Type B pancreatic cell (in vitro differentiated cells): ENCODE data around the gene POMP. TPM values are rescaled to one million over a fixed set of nuclear protein-coding genes. Genes with fewer than 3 reads are reported as not detected.

Source experiments
- DNase-seq: peaks from one replicate; pipeline ENCODE4 v3.0.0; 2021; ENCODE audit warnings: mixed read lengths; ENCODE audit not compliant: unreplicated experiment; ENCODE audit errors: extremely low spot score
- H3K27ac Mint-ChIP-seq: 2 replicates; pipeline ENCODE4 v1.8.0; 2021; ENCODE audit warnings: mild to moderate bottlenecking, mixed read lengths
- H3K27me3 Mint-ChIP-seq: 2 replicates; pipeline ENCODE4 v1.8.0; 2021; ENCODE audit warnings: mixed read lengths
- H3K36me3 Mint-ChIP-seq: 2 replicates; pipeline ENCODE4 v1.8.0; 2021; ENCODE audit warnings: mixed read lengths
- H3K4me1 Mint-ChIP-seq: one replicate; pipeline ENCODE4 v1.8.0; 2021; ENCODE audit warnings: mixed read lengths; ENCODE audit not compliant: unreplicated experiment
- H3K4me3 Mint-ChIP-seq: 2 replicates; pipeline ENCODE4 v1.8.0; 2021; ENCODE audit warnings: mild to moderate bottlenecking, mixed read lengths
- H3K9me3 Mint-ChIP-seq: 2 replicates; pipeline ENCODE4 v1.8.0; 2021; ENCODE audit warnings: mixed read lengths
- total RNA-seq: library from RNA; stranded (reverse); gene quantifications from 2 replicates; pipeline ENCODE4 v1.2.1, GENCODE V29; 2021; ENCODE audit warnings: low replicate concordance
- TF ChIP-seq, protein P1 (sequence below): fragments of 200-600 bp; sonication (generic); conservative IDR thresholded peaks from 2 replicates; pipeline ENCODE4 v1.5.0; 2021; ENCODE audit warnings: antibody characterized with exemption, mild to moderate bottlenecking

POMP gene
- total RNA-seq, 1 donor from 2014 or later, result 59.4 TPM

DNA sequence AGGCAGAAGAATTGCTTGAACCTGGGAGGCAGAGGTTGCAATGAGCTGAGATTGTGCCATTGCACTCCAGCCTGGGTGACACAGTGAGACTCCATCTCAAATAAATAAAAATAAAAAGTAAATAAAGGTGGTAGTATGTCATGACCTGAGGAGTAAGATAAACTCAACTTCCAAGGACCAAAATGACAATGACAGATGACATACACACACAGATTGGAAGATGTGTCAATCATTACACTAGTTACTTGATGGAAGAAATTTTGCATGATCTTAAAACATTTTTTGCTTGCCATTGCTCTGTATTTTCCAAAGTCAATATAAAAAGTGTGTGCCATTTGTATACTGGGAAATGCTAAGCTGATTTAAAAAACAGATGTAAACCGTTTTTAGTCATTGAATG lies 55.7 kb downstream of the POMP start:
- Mint-ChIP-seq H3K36me3 (no peaks in the 10 kb centered on the region), H3K9me3 (no peaks in the 10 kb centered on the region), H3K27ac (no peak overlapping the region), H3K4me3 (no peak overlapping the region), H3K27me3 (peaks cover 41% of the 10 kb centered on the region), H3K4me1 (peaks cover 7% of the 10 kb centered on the region)
- TF ChIP-seq, protein P1, sequence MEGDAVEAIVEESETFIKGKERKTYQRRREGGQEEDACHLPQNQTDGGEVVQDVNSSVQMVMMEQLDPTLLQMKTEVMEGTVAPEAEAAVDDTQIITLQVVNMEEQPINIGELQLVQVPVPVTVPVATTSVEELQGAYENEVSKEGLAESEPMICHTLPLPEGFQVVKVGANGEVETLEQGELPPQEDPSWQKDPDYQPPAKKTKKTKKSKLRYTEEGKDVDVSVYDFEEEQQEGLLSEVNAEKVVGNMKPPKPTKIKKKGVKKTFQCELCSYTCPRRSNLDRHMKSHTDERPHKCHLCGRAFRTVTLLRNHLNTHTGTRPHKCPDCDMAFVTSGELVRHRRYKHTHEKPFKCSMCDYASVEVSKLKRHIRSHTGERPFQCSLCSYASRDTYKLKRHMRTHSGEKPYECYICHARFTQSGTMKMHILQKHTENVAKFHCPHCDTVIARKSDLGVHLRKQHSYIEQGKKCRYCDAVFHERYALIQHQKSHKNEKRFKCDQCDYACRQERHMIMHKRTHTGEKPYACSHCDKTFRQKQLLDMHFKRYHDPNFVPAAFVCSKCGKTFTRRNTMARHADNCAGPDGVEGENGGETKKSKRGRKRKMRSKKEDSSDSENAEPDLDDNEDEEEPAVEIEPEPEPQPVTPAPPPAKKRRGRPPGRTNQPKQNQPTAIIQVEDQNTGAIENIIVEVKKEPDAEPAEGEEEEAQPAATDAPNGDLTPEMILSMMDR, result no peak
- DNase-seq, result no peak

DNA sequence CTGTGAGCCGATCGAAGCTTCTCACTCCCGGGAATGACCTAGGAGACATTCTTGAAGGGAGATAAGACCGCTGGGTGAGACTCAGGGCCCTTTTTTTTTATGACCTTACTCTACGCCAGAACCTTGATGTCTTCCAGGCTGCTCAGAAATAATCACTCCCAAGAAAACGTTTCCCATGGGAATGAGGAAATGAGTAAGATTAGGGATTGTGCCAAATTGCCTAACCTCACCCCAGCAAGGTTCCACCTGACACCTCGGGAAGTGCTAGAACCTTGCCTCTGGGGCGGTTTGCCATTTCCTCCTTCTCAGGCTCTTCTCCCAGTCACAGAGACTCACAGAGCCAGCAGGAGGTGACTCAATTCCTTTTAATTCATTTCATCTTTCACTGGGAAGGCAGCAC lies 57.6 kb downstream of the POMP start:
- H3K27ac Mint-ChIP-seq, result no peak overlapping the region
- H3K9me3 Mint-ChIP-seq, result no peaks in the 10 kb centered on the region
- peak overlapping the region; percentile 36 for H3K4me3 Mint-ChIP-seq
- TF ChIP-seq, protein P1, result no peak
- no peaks in the 10 kb centered on the region for H3K36me3 Mint-ChIP-seq
- DNase-seq, result no peak
- peaks cover 7% of the 10 kb centered on the region for H3K4me1 Mint-ChIP-seq
- peaks cover 46% of the 10 kb centered on the region for H3K27me3 Mint-ChIP-seq

DNA sequence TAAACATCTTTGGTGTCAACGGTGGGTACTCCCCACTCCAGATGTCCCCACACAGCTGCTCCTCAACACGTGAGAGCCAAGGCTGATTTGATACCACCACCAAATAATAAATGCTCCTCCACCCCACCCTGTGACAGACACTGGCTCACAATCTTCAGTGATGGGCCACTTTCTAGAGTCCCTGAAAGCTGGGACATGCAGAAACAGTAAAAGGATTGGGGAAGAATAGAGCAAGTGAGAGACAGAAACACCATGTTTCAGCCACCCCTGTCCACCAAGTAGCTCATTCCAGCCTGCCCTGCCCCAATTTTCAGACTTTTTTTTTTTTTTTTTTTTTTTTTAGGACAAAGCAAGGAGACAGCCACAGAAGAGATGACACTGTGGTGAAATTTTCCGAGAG lies 58.2 kb downstream of the POMP start:
- no peaks in the 10 kb centered on the region for H3K9me3 Mint-ChIP-seq
- H3K27ac Mint-ChIP-seq, result no peak overlapping the region
- H3K27me3 Mint-ChIP-seq, result peaks cover 52% of the 10 kb centered on the region

DNA sequence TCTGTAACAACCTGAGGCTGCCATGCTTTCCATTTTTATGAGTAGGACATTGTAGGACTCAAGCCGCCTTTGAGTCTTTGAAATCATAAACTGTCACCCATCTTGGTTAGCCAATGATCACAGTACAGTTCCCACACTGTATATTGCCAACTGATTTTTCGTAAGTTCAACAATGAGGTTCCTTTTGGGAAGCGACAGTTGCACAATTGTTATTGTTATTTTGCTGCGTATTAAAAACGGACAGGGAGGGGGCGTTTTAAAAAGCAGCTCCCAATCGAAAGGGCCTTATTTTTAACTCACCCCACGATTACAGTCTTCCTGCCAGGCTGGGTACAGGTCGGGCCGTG lies 59.2 kb downstream of the POMP start:
- H3K9me3 Mint-ChIP-seq, result no peaks in the 10 kb centered on the region
- peak overlapping the region; percentile 55 for H3K27ac Mint-ChIP-seq
- H3K27me3 Mint-ChIP-seq, result peaks cover 58% of the 10 kb centered on the region
- H3K4me1 Mint-ChIP-seq, result peaks cover 7% of the 10 kb centered on the region
- no peak for DNase-seq
- H3K4me3 Mint-ChIP-seq, result peak overlapping the region; percentile 95
- TF ChIP-seq, protein P1, result no peak
- H3K36me3 Mint-ChIP-seq, result no peaks in the 10 kb centered on the region

More for the DNA sequence above, 58.2 kb downstream of the POMP start:
- Mint-ChIP-seq H3K36me3 (no peaks in the 10 kb centered on the region), H3K4me1 (peaks cover 7% of the 10 kb centered on the region), H3K4me3 (peak overlapping the region; percentile 52)
- DNase-seq, result no peak
- TF ChIP-seq, protein P1, result no peak

DNA sequence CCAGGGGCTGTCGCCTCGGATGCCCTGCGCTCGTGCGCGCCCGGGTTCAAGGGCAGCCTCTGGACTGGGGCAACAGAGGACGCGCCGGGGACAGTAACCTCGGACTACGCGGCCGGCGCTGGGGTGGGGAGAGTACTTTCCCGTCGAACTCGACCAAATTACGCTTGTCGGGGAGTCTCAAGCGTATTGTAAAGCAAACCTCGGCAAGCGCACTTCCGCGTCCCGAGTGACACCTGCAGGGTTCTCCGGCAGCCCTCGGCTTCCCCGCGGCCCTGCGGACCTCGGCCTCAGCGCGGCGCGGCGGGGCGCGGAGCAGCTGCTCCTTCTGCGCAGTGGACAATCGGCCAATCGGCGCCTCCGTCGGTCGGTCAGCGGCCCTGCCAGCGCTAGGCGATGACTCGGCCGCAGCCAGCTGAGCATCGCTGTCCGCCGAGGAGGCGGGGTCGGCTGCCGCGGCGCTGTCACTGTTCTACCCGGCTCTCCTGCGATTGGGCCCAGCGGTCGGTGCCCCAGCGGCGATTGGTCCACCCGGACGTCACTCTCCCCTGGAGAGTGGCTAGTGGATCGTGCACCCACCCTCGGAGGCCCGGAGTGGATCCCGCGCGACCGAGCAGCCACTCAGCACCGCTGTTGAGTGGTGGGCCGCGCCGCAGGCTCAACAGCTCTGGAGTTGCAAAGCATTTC lies 59.8 kb downstream of the POMP start, which contains the start of gene SLC46A3:
TSS of gene SLC46A3 (minus strand) at position 428 of the 684 bp plus-strand sequence. CDS start 972 bp downstream, outside the sequence.
- Mint-ChIP-seq H3K27me3 (peaks cover 58% of the 10 kb centered on the region), H3K36me3 (no peaks in the 10 kb centered on the region), H3K27ac (peak within 1 kb of the TSS; percentile 73), H3K9me3 (no peaks in the 10 kb centered on the region), H3K4me1 (peaks cover 7% of the 10 kb centered on the region), H3K4me3 (peak within 1 kb of the TSS; percentile 95)
- TF ChIP-seq, protein P1, result peak; percentile 34
- DNase-seq, result peak; percentile 96
